SJSA1 (cell line): ENCODE measurements around the gene LPP. TPM values are rescaled to one million over a fixed set of nuclear protein-coding genes. Genes with fewer than 3 reads are reported as not detected.
"Not testable (repeated sequence)": the region's sequence is repeated elsewhere in the genome, so short reads cannot be mapped to it uniquely, and the experiment has no call there.

ENCODE experiments used
- DNase-seq, 2 experiments: peaks; one replicate each; pipeline ENCODE4 v3.0.0-alpha.2; 2015 to 2020; ENCODE audit warnings: low spot score in 2 of 2, low read depth in 1 of 2
- H3K27ac ChIP-seq: fragments of 250-450 bp; sonication (Bioruptor Pico); 2 replicates; pipeline ENCODE4 v1.5.1; 2020; ENCODE audit warnings: mild to moderate bottlenecking, moderate library complexity
- H3K27me3 ChIP-seq: fragments of 250-450 bp; sonication (Bioruptor Pico); replicated peaks from 2 replicates; pipeline ENCODE4 v1.5.1; 2020; ENCODE audit warnings: mild to moderate bottlenecking, moderate library complexity
- H3K36me3 ChIP-seq: fragments of 250-450 bp; sonication (Bioruptor Pico); 2 replicates; pipeline ENCODE4 v1.5.1; 2020; ENCODE audit warnings: mild to moderate bottlenecking
- H3K4me1 ChIP-seq: fragments of 250-450 bp; sonication (Bioruptor Pico); replicated peaks from 2 replicates; pipeline ENCODE4 v1.6.1; 2021; ENCODE audit warnings: mild to moderate bottlenecking
- H3K4me3 ChIP-seq: fragments of 250-450 bp; sonication (Bioruptor Pico); 2 replicates; pipeline ENCODE4 v1.5.1; 2020; ENCODE audit warnings: mild to moderate bottlenecking
- H3K9me3 ChIP-seq: fragments of 250-450 bp; sonication (Bioruptor Pico); replicated peaks from 2 replicates; pipeline ENCODE4 v1.5.1; 2020; ENCODE audit warnings: mild to moderate bottlenecking
- total RNA-seq: library from RNA; depleted of rRNA; stranded (reverse); fragments of >200 nt; shearing (Covaris generic); gene quantifications from 2 replicates; pipeline ENCODE4 v1.2.3, GENCODE V29; 2014

The LPP gene
- total RNA-seq, 1 experiment from 2014 or later: 132 TPM

- Histone ChIP-seq H3K36me3 (peaks cover 13% of the 10 kb centered on the region; the same call in 1 of the 2 replicates), H3K4me1 (peaks cover 16% of the 10 kb centered on the region), H3K9me3 (no peaks in the 10 kb centered on the region), H3K4me3 (no peak overlapping the region), H3K27me3 (no peaks in the 10 kb centered on the region), H3K27ac (peak overlapping the region; percentile 44)
- peak in 1 of 2 experiments; percentile 45 for DNase-seq
Measured at GRCh38 chr3:188431553-188431952, 277.6 kb downstream of the LPP start.

GRCh38 chr3:188432802-188433520, 279.0 kb downstream of the LPP start:
- Histone ChIP-seq H3K27ac (no peak overlapping the region), H3K4me1 (peaks cover 19% of the 10 kb centered on the region), H3K4me3 (no peak overlapping the region), H3K9me3 (no peaks in the 10 kb centered on the region), H3K27me3 (no peaks in the 10 kb centered on the region), H3K36me3 (peaks cover 16% of the 10 kb centered on the region; the same call in 1 of the 2 replicates)
- DNase-seq: no peak

GRCh38 chr3:188433521-188434150, 279.7 kb downstream of the LPP start:
- H3K27me3 ChIP-seq: no peaks in the 10 kb centered on the region
- no peak overlapping the region for H3K27ac ChIP-seq
- no peak for DNase-seq
- peaks cover 21% of the 10 kb centered on the region for H3K4me1 ChIP-seq
- H3K9me3 ChIP-seq: no peaks in the 10 kb centered on the region
- H3K36me3 ChIP-seq: peaks cover 22% of the 10 kb centered on the region; the same call in 1 of the 2 replicates
- H3K4me3 ChIP-seq: no peak overlapping the region

- no peaks in the 10 kb centered on the region for H3K9me3 ChIP-seq
- H3K27me3 ChIP-seq: no peaks in the 10 kb centered on the region
- no peak overlapping the region for H3K27ac ChIP-seq
- no peak for DNase-seq
- H3K4me3 ChIP-seq: no peak overlapping the region
- H3K4me1 ChIP-seq: peaks cover 23% of the 10 kb centered on the region
- H3K36me3 ChIP-seq: peaks cover 29% of the 10 kb centered on the region; the same call in 1 of the 2 replicates
Measured at GRCh38 chr3:188434594-188434993, 280.6 kb downstream of the LPP start.

DNA sequence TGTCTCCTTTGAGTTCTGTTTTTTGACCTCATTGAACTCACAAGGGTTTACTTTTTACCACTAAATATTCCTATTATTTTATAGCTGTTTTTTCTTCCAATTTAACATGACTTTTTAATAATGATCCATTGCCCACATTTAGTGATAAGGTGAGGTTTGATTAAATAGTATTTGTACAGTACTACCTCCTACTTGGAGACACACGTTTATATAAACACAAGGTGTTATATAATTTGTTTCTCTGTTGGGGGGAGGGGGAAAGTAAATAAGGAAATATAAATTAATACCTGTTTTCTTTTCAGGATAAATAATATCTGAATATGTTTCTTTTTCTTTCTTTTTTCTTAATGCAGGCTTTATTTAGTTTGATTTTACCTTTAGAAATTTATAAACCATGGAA, 281.3 kb downstream of the LPP start:
- H3K4me3 ChIP-seq: no peak overlapping the region
- no peaks in the 10 kb centered on the region for H3K27me3 ChIP-seq
- H3K4me1 ChIP-seq: peaks cover 30% of the 10 kb centered on the region
- H3K27ac ChIP-seq: no peak overlapping the region
- DNase-seq: no peak
- no peaks in the 10 kb centered on the region for H3K9me3 ChIP-seq
- peaks cover 31% of the 10 kb centered on the region; the same call in 1 of the 2 replicates for H3K36me3 ChIP-seq

DNA sequence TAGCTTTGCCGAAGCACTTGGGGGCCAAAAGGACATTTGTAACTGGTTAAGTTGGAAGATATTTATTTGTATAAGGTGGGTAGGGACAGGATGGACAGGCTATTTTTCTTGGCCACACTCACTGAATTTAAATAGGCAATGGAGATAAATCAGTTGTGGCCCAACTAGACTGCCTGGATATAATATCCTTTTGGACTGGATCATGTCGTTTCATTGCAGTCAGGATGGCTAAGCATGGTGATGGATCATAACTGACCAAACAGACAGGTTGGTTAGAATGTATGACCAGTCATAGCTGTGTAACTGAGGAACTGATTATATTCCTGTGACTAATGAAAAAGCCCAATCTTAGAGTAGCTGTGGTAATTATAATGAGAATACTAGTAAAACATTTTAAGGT, 284.0 kb downstream of the LPP start:
- H3K9me3 ChIP-seq: no peaks in the 10 kb centered on the region

DNA sequence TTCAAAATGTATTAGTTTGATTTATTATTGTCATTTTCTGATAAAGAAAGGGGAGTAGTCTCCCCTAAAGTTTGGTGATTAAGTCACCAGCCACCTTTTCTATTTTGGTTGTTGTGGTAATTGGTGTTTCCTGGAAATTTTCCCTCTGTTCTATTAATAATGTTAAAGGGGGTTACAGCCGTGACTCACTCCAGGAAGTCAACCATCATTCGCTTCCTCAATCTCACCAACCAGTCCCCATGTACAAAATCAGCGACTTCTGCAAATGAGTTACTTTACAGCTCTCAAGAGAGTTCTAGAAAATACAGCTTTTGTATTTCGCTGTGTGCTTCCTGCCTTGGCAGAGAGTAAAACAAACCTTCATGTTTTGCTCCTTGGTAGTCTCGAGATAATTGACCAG, 285.1 kb downstream of the LPP start:
- H3K4me3 ChIP-seq: no peak overlapping the region
- no peak for DNase-seq
- no peaks in the 10 kb centered on the region for H3K9me3 ChIP-seq
- peaks cover 18% of the 10 kb centered on the region for H3K4me1 ChIP-seq
- peaks cover 27% of the 10 kb centered on the region; the same call in 1 of the 2 replicates for H3K36me3 ChIP-seq
- H3K27me3 ChIP-seq: no peaks in the 10 kb centered on the region
- H3K27ac ChIP-seq: no peak overlapping the region

More for the DNA sequence above, 284.0 kb downstream of the LPP start:
- H3K36me3 ChIP-seq: peaks cover 27% of the 10 kb centered on the region; the same call in 1 of the 2 replicates
- H3K27ac ChIP-seq: no peak overlapping the region
- DNase-seq: no peak
- no peaks in the 10 kb centered on the region for H3K27me3 ChIP-seq
- peaks cover 22% of the 10 kb centered on the region for H3K4me1 ChIP-seq
- H3K4me3 ChIP-seq: no peak overlapping the region

GRCh38 chr3:188440340-188440972, 286.5 kb downstream of the LPP start:
- H3K36me3 ChIP-seq: peaks cover 27% of the 10 kb centered on the region; the same call in 1 of the 2 replicates
- no peaks in the 10 kb centered on the region for H3K27me3 ChIP-seq
- no peaks in the 10 kb centered on the region for H3K9me3 ChIP-seq
- H3K4me3 ChIP-seq: no peak overlapping the region
- DNase-seq: no peak
- no peak overlapping the region for H3K27ac ChIP-seq
- H3K4me1 ChIP-seq: peaks cover 18% of the 10 kb centered on the region

GRCh38 chr3:188442430-188442829, 288.5 kb downstream of the LPP start:
- Histone ChIP-seq H3K9me3 (no peaks in the 10 kb centered on the region), H3K4me3 (no peak overlapping the region), H3K4me1 (peaks cover 18% of the 10 kb centered on the region), H3K27me3 (no peaks in the 10 kb centered on the region), H3K27ac (no peak overlapping the region), H3K36me3 (peaks cover 18% of the 10 kb centered on the region; the same call in 1 of the 2 replicates)
- no peak for DNase-seq

DNA sequence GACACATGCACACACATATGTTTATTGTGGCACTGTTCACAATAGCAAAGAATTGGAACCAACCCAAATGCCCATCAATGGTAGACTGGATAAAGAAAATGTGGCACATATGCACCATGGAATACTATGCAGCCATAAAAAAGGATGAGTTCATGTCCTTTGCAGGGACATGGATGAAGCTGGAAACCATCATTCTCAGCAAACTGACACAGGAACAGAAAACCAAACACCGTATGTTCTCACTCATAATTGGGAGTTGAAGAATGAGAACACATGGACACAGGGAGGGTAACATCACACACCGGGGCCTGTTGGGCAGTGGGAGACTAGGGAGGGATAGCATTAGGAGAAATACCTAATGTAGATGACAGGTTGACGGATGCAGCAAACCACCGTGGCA, 291.2 kb downstream of the LPP start:
- not testable (repeated sequence) for H3K27me3 ChIP-seq, H3K36me3 ChIP-seq, H3K9me3 ChIP-seq, H3K4me3 ChIP-seq, DNase-seq, H3K27ac ChIP-seq, H3K4me1 ChIP-seq

DNA sequence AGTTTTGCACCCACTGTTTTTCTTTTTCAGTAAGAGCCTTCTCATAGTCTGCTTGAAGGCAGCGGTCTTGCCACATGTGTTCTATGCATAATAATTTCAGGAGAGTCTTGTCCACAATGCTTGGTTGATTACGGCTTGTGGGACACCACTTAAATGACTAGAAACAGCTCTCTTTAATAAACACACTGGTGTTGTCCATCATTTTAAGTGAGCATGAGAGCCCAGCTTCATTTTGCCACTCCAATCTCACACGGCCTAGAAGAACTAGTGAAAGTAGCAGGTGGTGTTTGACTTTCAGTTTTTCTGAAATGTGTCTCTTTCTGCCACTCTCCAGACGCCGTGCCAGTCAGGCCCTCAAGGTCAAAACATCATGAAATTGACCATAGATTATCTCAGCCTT, 292.1 kb downstream of the LPP start:
- Histone ChIP-seq H3K27me3 (no peaks in the 10 kb centered on the region), H3K9me3 (no peaks in the 10 kb centered on the region), H3K4me3 (no peak overlapping the region), H3K27ac (no peak overlapping the region), H3K36me3 (peaks cover 5% of the 10 kb centered on the region), H3K4me1 (peaks cover 2% of the 10 kb centered on the region)
- no peak for DNase-seq

DNA sequence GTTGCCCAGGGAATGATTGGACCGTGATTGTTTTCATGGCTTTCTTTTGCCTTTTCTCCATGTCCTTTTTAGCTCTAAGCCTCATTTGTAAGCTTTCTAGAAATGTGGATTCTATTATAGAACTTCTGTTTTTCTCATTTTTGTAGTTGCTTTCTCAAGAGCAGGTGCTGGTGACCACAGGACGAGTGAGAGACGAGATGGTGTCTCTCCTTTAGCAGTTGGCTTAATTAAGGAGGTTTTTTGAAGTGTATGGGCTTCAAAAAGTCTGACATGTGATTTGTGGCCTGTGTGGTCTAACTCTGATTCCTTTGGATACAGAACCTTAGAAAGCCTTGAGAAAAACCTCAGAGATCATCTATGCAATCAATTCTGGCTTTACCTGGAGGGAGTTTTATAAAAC, 292.8 kb downstream of the LPP start:
- Histone ChIP-seq H3K27ac (no peak overlapping the region), H3K27me3 (no peaks in the 10 kb centered on the region), H3K36me3 (peaks cover 5% of the 10 kb centered on the region), H3K9me3 (no peaks in the 10 kb centered on the region), H3K4me1 (peaks cover 9% of the 10 kb centered on the region), H3K4me3 (no peak overlapping the region)
- no peak for DNase-seq

GRCh38 chr3:188448813-188449212, 294.9 kb downstream of the LPP start:
- H3K4me3 ChIP-seq: no peak overlapping the region
- H3K4me1 ChIP-seq: peaks cover 21% of the 10 kb centered on the region
- no peak for DNase-seq
- H3K27me3 ChIP-seq: no peaks in the 10 kb centered on the region
- H3K27ac ChIP-seq: no peak overlapping the region
- H3K36me3 ChIP-seq: peaks cover 7% of the 10 kb centered on the region
- H3K9me3 ChIP-seq: no peaks in the 10 kb centered on the region

DNA sequence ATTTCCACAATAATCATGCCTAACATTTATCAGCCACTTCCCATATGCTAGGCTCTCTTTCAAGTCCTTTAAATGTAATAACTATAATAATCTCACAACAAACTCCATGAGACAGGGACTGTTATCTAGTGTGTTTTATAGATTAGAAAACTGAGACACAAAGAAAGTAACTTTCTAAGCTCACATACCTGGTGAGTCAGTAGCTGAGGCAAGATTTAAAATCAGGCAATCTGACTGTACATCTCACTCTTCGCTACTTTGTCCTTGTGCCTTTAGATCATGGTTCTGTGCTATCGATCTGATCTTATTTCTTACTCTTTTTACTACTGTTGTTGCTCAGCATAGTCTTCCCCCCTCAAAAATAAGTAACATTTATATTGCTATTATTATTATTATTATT, 295.5 kb downstream of the LPP start:
- peaks cover 7% of the 10 kb centered on the region for H3K36me3 ChIP-seq
- H3K27ac ChIP-seq: no peak overlapping the region
- peaks cover 21% of the 10 kb centered on the region for H3K4me1 ChIP-seq
- H3K4me3 ChIP-seq: no peak overlapping the region
- no peak for DNase-seq
- H3K27me3 ChIP-seq: no peaks in the 10 kb centered on the region
- no peaks in the 10 kb centered on the region for H3K9me3 ChIP-seq
